Endothelial cell of umbilical vein (primary cell): Measurements from ENCODE around the gene HSFX2. TPM values are rescaled to one million over a fixed set of nuclear protein-coding genes. Genes with fewer than 3 reads are reported as not detected.

Experiments used
- BruUV-seq: library from RNA; stranded (reverse); fragments of 400-500 nt; replicated peaks from 2 replicates; lab custom pipeline; 2021; lab: Mats Ljungman, UMichigan
- CTCF ChIA-PET: fragments of 300-600, 350-600 bp; sonication (Branson Sonifier 250); formaldehyde crosslinking; loops from one replicate; lab custom pipeline; 2021; ENCODE audit warnings: antibody characterized with exemption, inconsistent platforms; lab: Charles Lee
- POLR2A ChIA-PET: fragments of 300-600, 350-600 bp; sonication (Branson Sonifier 250); formaldehyde crosslinking; loops from one replicate; lab custom pipeline; 2021; ENCODE audit warnings: antibody characterized with exemption, inconsistent platforms; lab: Charles Lee
- DNase-seq: peaks from one replicate; pipeline ENCODE4 v3.0.0-alpha.2; 2011; ENCODE audit warnings: low read depth, low spot score
- FAIRE-seq: peaks from 2 replicates; lab custom pipeline; 2011; peaks lifted over from hg19 to GRCh38; lab: Jason Lieb, UNC
- H2AFZ ChIP-seq: 2 replicates; pipeline ENCODE4 v1.6.0; 2012; ENCODE audit warnings: low read depth, low read length, control low read depth, inconsistent platforms
- H3K27ac ChIP-seq: 2 replicates; pipeline ENCODE4 v1.5.1; 2011; ENCODE audit warnings: low read depth, mild to moderate bottlenecking, control low read depth, low read length, moderate library complexity; ENCODE audit not compliant: insufficient read depth
- H3K27me3 ChIP-seq, 2 experiments: 2 replicates each; pipeline versions ENCODE4 v1.6.0 to v1.6.1; 2011; ENCODE audit warnings: low read length in 2 of 2, mixed read lengths in 1 of 2; ENCODE audit not compliant: control insufficient read depth in 2 of 2, insufficient read depth in 2 of 2
- H3K36me3 ChIP-seq, 2 experiments: 2 replicates in 1 of 2; 3 replicates in 1 of 2; pipeline ENCODE4 v1.5.1; 2011; ENCODE audit warnings: low read length in 2 of 2, mild to moderate bottlenecking in 1 of 2, moderate library complexity in 1 of 2; ENCODE audit not compliant: control insufficient read depth in 2 of 2, insufficient read depth in 2 of 2; ENCODE audit errors: extremely low read depth in 1 of 2
- H3K4me1 ChIP-seq: 3 replicates; pipeline ENCODE4 v1.5.1; 2011; ENCODE audit warnings: mild to moderate bottlenecking, low read length; ENCODE audit not compliant: control insufficient read depth, insufficient read depth; ENCODE audit errors: extremely low read depth
- H3K4me2 ChIP-seq: 2 replicates; pipeline ENCODE4 v1.6.1; 2011; ENCODE audit warnings: low read length, control low read depth, mixed read lengths; ENCODE audit not compliant: insufficient read depth
- H3K4me3 ChIP-seq, 3 experiments: fragments of 200-600 bp in 1 of 3; sonication (generic), shearing (Covaris generic) in 1 of 3; replicated peaks in 1 of 3; 2 replicates each; pipeline ENCODE4 v1.5.1; 2011 to 2016; ENCODE audit warnings: control low read depth in 3 of 3, low read length in 3 of 3, mild to moderate bottlenecking in 2 of 3, inconsistent platforms in 1 of 3, low read depth in 1 of 3, moderate library complexity in 1 of 3; ENCODE audit not compliant: insufficient read depth in 1 of 3
- H3K79me2 ChIP-seq: 2 replicates; pipeline ENCODE4 v1.6.0; 2012; ENCODE audit warnings: low read length, inconsistent platforms; ENCODE audit not compliant: control insufficient read depth, insufficient read depth
- H3K9ac ChIP-seq: replicated peaks from 2 replicates; pipeline ENCODE3; 2011; ENCODE audit warnings: low read length, control low read depth; ENCODE audit not compliant: insufficient read depth; ENCODE audit errors: extremely low read depth
- H3K9me1 ChIP-seq: replicated peaks from 3 replicates; pipeline ENCODE4 v1.6.0; 2011; ENCODE audit warnings: mild to moderate bottlenecking, low read length; ENCODE audit not compliant: control insufficient read depth, insufficient read depth; ENCODE audit errors: extremely low read depth
- H3K9me3 ChIP-seq: replicated peaks from 2 replicates; pipeline ENCODE4 v1.5.1; 2012; ENCODE audit warnings: low read length, inconsistent platforms; ENCODE audit not compliant: control insufficient read depth, insufficient read depth
- H4K20me1 ChIP-seq: replicated peaks from 2 replicates; pipeline ENCODE3; 2011; ENCODE audit warnings: mild to moderate bottlenecking, low read length; ENCODE audit not compliant: control insufficient read depth, insufficient read depth; ENCODE audit errors: extremely low read depth
- EZH2 ChIP-seq: IDR thresholded peaks from 2 replicates; pipeline ENCODE4 v1.6.1; 2012; ENCODE audit warnings: borderline replicate concordance, low read depth, mild to moderate bottlenecking, moderate library complexity, low read length, inconsistent platforms; ENCODE audit not compliant: severe bottlenecking
- FOS ChIP-seq: IDR thresholded peaks from 2 replicates; pipeline ENCODE4 v1.6.1; 2011; ENCODE audit warnings: mild to moderate bottlenecking, low read length, moderate library complexity, borderline replicate concordance; ENCODE audit not compliant: insufficient read depth
- GATA2 ChIP-seq: IDR thresholded peaks from 2 replicates; pipeline ENCODE4 v1.7.0; 2011; ENCODE audit warnings: low read depth, mild to moderate bottlenecking, moderate library complexity, mixed read lengths, low read length; ENCODE audit not compliant: insufficient read length, insufficient read depth
- JUN ChIP-seq: IDR thresholded peaks from 2 replicates; pipeline ENCODE4 v1.6.1; 2011; ENCODE audit warnings: borderline replicate concordance, low read depth; ENCODE audit not compliant: insufficient read length, insufficient read depth
- MYC ChIP-seq: IDR thresholded peaks from one replicate; pipeline ENCODE4 v1.6.1; 2011; ENCODE audit warnings: mild to moderate bottlenecking, low read depth, low read length
- POLR2A ChIP-seq: IDR thresholded peaks from 2 replicates; pipeline ENCODE4 v1.6.1; 2012; ENCODE audit warnings: low read depth, mild to moderate bottlenecking, control low read depth, low read length
- POLR2AphosphoS5 ChIP-seq: IDR thresholded peaks from 2 replicates; pipeline ENCODE4 v1.6.1; 2012; ENCODE audit warnings: low read depth, mild to moderate bottlenecking, control low read depth, low read length, moderate library complexity; ENCODE audit not compliant: insufficient read depth
- dilution Hi-C: fragments of 300-500 bp; cut with MboI; formaldehyde crosslinking; loops from one replicate; pipeline ENCODE4 v1.15.0; 2019; ENCODE audit warnings: low sequenced_read_pairs; ENCODE audit not compliant: extremely low pct_ligation_motif_present
- intact Hi-C: fragments of 100-400 bp; cut with micrococcal nuclease; formaldehyde crosslinking; loops from one replicate; pipeline ENCODE4 v1.10.0; 2022
- polyA plus RNA-seq, 4 experiments: library from polyadenylated mRNA; depleted of rRNA in 3 of 4; stranded (reverse) in 3 of 4; unstranded in 1 of 4; fragments of >200 nt; gene quantifications; 2 replicates each; pipeline versions ENCODE4 v1.2.1 to v1.2.3, GENCODE V29; 2011 to 2012; ENCODE audit warnings: missing spikeins in 1 of 4
- total RNA-seq: library from RNA; stranded (reverse); gene quantifications from 2 replicates; pipeline ENCODE4 v1.2.3, GENCODE V29; 2021
- TF ChIP-seq, protein P1 (sequence below), 2 donors: IDR thresholded peaks; 1 replicate in 1 of 2; 2 replicates in 1 of 2; pipeline ENCODE4 v1.5.1; 2011; ENCODE audit warnings: low read length in 2 of 2, mild to moderate bottlenecking in 2 of 2, moderate library complexity in 2 of 2, control low read depth in 1 of 2, inconsistent platforms in 1 of 2, low read depth in 1 of 2; ENCODE audit not compliant: insufficient read depth in 1 of 2; ENCODE audit errors: extremely low read depth in 1 of 2
- TF ChIP-seq, protein P2 (sequence below): IDR thresholded peaks from 2 replicates; pipeline ENCODE4 v1.6.1; 2011; ENCODE audit not compliant: insufficient read depth, insufficient read length

The HSFX2 gene
- total and polyA plus RNA-seq, 2 donors (not counting 3 experiments of a cell fraction or from before 2014, with no cell fraction given) = 0.11 TPM; not detected in 1

DNA sequence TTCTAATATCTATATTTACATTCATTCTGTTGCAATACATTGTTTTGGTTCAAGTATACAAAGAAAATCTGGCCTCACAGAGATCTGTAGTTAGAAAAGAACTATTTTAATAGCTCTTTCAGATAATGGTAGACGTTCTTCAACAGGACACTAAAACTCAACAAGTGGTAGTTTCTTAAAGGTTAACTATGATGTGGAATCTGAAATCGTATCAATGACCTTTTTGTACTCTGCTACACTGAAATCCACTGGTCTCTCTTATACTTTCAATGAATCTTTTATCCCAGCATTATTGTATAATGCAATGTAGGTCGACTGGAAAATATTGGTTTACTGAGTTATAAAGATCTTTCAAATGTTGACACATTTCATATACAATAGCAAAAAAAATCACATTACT is 23.8 kb upstream of the HSFX2 start:
- Histone ChIP-seq H3K4me1 (no peaks in the 10 kb centered on the region), H3K36me3 (no peaks in the 10 kb centered on the region), H3K4me3 (no peak overlapping the region), H4K20me1 (no peaks in the 10 kb centered on the region), H2AFZ (no peak overlapping the region), H3K27me3 (no peaks in the 10 kb centered on the region), H3K9me3 (no peaks in the 10 kb centered on the region), H3K9me1 (no peaks in the 10 kb centered on the region), H3K79me2 (peaks cover 2% of the 10 kb centered on the region), H3K4me2 (no peak overlapping the region), H3K9ac (no peak overlapping the region), H3K27ac (no peak overlapping the region)
- no TSS peak for BruUV-seq
- no peak for FAIRE-seq
- intact Hi-C loops = no loop called here
- TF ChIP-seq EZH2 (no peak), MYC (no peak), FOS (no peak), POLR2A (no peak), JUN (no peak), GATA2 (no peak), POLR2AphosphoS5 (no peak)
- TF ChIP-seq, protein P1, sequence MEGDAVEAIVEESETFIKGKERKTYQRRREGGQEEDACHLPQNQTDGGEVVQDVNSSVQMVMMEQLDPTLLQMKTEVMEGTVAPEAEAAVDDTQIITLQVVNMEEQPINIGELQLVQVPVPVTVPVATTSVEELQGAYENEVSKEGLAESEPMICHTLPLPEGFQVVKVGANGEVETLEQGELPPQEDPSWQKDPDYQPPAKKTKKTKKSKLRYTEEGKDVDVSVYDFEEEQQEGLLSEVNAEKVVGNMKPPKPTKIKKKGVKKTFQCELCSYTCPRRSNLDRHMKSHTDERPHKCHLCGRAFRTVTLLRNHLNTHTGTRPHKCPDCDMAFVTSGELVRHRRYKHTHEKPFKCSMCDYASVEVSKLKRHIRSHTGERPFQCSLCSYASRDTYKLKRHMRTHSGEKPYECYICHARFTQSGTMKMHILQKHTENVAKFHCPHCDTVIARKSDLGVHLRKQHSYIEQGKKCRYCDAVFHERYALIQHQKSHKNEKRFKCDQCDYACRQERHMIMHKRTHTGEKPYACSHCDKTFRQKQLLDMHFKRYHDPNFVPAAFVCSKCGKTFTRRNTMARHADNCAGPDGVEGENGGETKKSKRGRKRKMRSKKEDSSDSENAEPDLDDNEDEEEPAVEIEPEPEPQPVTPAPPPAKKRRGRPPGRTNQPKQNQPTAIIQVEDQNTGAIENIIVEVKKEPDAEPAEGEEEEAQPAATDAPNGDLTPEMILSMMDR (IDR thresholded peaks at IDR 0.05; ENCODE audit: extremely low read depth in 1 of 2, insufficient read depth in 1 of 2, low read depth in 1 of 2, low read length in 2 of 2) = no peak
- TF ChIP-seq, protein P2, sequence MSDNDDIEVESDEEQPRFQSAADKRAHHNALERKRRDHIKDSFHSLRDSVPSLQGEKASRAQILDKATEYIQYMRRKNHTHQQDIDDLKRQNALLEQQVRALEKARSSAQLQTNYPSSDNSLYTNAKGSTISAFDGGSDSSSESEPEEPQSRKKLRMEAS = no peak
- DNase-seq = no peak
- dilution Hi-C loops = no loop called here
- ChIA-PET POLR2A (no interaction called here), CTCF (no interaction called here)
